ENCODE data around the gene HDAC10.

HDAC10 gene

GRCh38 chr22:50232481-50233151 lies 18.4 kb downstream of the HDAC10 start:
- DNase-seq (ENCODE audit: low spot score), result no peak

GRCh38 chr22:50229370-50229769 lies 21.7 kb downstream of the HDAC10 start:
- no peak for DNase-seq (ENCODE audit: low spot score)

GRCh38 chr22:50228366-50228765 lies 22.7 kb downstream of the HDAC10 start:
- DNase-seq (ENCODE audit: low spot score), result no peak

- no peak for DNase-seq (ENCODE audit: low spot score)
Measured at GRCh38 chr22:50227579-50228215, 23.4 kb downstream of the HDAC10 start.

GRCh38 chr22:50226875-50227165 lies 24.2 kb downstream of the HDAC10 start:
- no peak for DNase-seq (ENCODE audit: low spot score)

- no peak for DNase-seq (ENCODE audit: low spot score)
Measured at GRCh38 chr22:50226063-50226874, 24.8 kb downstream of the HDAC10 start.

GRCh38 chr22:50225200-50225969 lies 25.7 kb downstream of the HDAC10 start:
- DNase-seq (ENCODE audit: low spot score), result no peak

GRCh38 chr22:50224071-50224470 lies 27.0 kb downstream of the HDAC10 start:
- DNase-seq (ENCODE audit: low spot score), result no peak

- no peak for DNase-seq (ENCODE audit: low spot score)
Measured at GRCh38 chr22:50222508-50222907, 28.6 kb downstream of the HDAC10 start.

GRCh38 chr22:50221410-50222300 lies 29.4 kb downstream of the HDAC10 start:
- DNase-seq (ENCODE audit: low spot score), result no peak

- no peak for DNase-seq (ENCODE audit: low spot score)
Measured at GRCh38 chr22:50220603-50221409, 30.3 kb downstream of the HDAC10 start.

GRCh38 chr22:50219800-50220602 lies 31.1 kb downstream of the HDAC10 start:
- no peak for DNase-seq (ENCODE audit: low spot score)

GRCh38 chr22:50218996-50219727 lies 31.9 kb downstream of the HDAC10 start:
- no peak for DNase-seq (ENCODE audit: low spot score)

- no peak for DNase-seq (ENCODE audit: low spot score)
Measured at GRCh38 chr22:50218153-50218995, 32.7 kb downstream of the HDAC10 start.

- no peak for DNase-seq (ENCODE audit: low spot score)
Measured at GRCh38 chr22:50217543-50218152, 33.4 kb downstream of the HDAC10 start.

GRCh38 chr22:50216684-50217520 lies 34.2 kb downstream of the HDAC10 start:
- no peak for DNase-seq (ENCODE audit: low spot score)

All from ecto neural progenitor cell (in vitro differentiated cells).